Liver (tissue), 3 donors: ENCODE data around the gene TPT1.

Experiments used
- FOXA1 ChIP-seq: IDR thresholded peaks from 2 replicates; pipeline ENCODE4 v1.6.1; 2016; ENCODE audit warnings: antibody characterized with exemption
- JUND ChIP-seq, 2 donors: IDR thresholded peaks; 2 replicates each; pipeline ENCODE4 v1.6.1; 2016; ENCODE audit warnings: antibody characterized with exemption in 2 of 2
- RAD21 ChIP-seq, 2 donors: IDR thresholded peaks; 2 replicates each; pipeline ENCODE4 v1.6.1; 2016; ENCODE audit warnings: antibody characterized with exemption in 2 of 2, mild to moderate bottlenecking in 2 of 2
- SP1 ChIP-seq: IDR thresholded peaks from 2 replicates; pipeline ENCODE4 v1.6.1; 2018; ENCODE audit warnings: antibody characterized with exemption, mild to moderate bottlenecking
- YY1 ChIP-seq: IDR thresholded peaks from 2 replicates; pipeline ENCODE4 v1.6.1; 2016; ENCODE audit warnings: antibody characterized with exemption, mild to moderate bottlenecking
- TF ChIP-seq, protein P1 (sequence below): IDR thresholded peaks from 2 replicates; pipeline ENCODE4 v1.6.1; 2016; ENCODE audit warnings: antibody characterized with exemption
- TF ChIP-seq, protein P2 (sequence below): fragments of 150-350 bp; IDR thresholded peaks from 2 replicates; pipeline ENCODE4 v1.5.1; 2017; ENCODE audit warnings: improper control_type of control experiment, low read depth, low read length; ENCODE audit not compliant: missing input control
- TF ChIP-seq, protein P3 (sequence below): IDR thresholded peaks from 2 replicates; pipeline ENCODE4 v1.6.1; 2016; ENCODE audit warnings: antibody characterized with exemption, mild to moderate bottlenecking
- donor health status: healthy.
- donor health status: healthy.

DNA sequence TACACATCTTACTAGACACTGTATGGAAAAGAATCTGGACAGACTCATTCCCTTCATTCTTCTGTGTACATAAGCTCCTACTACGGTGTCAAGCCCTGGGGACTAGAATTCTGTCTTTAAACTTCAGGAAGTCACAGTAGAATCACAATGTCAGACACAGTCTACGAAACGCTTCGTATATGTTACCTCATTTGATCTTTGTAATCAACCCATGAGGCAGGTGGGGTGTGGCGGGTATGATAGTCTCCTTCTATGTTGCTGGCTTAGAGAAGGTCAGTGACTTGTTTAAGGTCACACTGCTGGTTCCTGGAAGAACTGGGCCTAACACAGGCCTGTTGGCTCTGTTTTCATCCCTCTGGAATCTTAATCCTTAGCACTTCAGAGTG is 32.2 kb upstream of the TPT1 start:
- TF ChIP-seq, protein P1, sequence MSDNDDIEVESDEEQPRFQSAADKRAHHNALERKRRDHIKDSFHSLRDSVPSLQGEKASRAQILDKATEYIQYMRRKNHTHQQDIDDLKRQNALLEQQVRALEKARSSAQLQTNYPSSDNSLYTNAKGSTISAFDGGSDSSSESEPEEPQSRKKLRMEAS = no peak
- TF ChIP-seq, protein P2, sequence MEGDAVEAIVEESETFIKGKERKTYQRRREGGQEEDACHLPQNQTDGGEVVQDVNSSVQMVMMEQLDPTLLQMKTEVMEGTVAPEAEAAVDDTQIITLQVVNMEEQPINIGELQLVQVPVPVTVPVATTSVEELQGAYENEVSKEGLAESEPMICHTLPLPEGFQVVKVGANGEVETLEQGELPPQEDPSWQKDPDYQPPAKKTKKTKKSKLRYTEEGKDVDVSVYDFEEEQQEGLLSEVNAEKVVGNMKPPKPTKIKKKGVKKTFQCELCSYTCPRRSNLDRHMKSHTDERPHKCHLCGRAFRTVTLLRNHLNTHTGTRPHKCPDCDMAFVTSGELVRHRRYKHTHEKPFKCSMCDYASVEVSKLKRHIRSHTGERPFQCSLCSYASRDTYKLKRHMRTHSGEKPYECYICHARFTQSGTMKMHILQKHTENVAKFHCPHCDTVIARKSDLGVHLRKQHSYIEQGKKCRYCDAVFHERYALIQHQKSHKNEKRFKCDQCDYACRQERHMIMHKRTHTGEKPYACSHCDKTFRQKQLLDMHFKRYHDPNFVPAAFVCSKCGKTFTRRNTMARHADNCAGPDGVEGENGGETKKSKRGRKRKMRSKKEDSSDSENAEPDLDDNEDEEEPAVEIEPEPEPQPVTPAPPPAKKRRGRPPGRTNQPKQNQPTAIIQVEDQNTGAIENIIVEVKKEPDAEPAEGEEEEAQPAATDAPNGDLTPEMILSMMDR = no peak
- TF ChIP-seq, protein P3, sequence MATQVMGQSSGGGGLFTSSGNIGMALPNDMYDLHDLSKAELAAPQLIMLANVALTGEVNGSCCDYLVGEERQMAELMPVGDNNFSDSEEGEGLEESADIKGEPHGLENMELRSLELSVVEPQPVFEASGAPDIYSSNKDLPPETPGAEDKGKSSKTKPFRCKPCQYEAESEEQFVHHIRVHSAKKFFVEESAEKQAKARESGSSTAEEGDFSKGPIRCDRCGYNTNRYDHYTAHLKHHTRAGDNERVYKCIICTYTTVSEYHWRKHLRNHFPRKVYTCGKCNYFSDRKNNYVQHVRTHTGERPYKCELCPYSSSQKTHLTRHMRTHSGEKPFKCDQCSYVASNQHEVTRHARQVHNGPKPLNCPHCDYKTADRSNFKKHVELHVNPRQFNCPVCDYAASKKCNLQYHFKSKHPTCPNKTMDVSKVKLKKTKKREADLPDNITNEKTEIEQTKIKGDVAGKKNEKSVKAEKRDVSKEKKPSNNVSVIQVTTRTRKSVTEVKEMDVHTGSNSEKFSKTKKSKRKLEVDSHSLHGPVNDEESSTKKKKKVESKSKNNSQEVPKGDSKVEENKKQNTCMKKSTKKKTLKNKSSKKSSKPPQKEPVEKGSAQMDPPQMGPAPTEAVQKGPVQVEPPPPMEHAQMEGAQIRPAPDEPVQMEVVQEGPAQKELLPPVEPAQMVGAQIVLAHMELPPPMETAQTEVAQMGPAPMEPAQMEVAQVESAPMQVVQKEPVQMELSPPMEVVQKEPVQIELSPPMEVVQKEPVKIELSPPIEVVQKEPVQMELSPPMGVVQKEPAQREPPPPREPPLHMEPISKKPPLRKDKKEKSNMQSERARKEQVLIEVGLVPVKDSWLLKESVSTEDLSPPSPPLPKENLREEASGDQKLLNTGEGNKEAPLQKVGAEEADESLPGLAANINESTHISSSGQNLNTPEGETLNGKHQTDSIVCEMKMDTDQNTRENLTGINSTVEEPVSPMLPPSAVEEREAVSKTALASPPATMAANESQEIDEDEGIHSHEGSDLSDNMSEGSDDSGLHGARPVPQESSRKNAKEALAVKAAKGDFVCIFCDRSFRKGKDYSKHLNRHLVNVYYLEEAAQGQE = no peak
- TF ChIP-seq RAD21 (IDR thresholded peaks at IDR 0.05) (no peak), JUND (IDR thresholded peaks at IDR 0.05) (no peak), YY1 (no peak), SP1 (no peak), FOXA1 (no peak)
